HG03039 (cell line): ENCODE results near the gene SEMA6C.

Experiments used
- ATAC-seq: cut with Tn5 transposase; IDR thresholded peaks from one replicate; pipeline ENCODE4 v1.9.1; 2021; ENCODE audit warnings: mild to moderate bottlenecking, moderate library complexity; ENCODE audit not compliant: unreplicated experiment

Gene SEMA6C

DNA sequence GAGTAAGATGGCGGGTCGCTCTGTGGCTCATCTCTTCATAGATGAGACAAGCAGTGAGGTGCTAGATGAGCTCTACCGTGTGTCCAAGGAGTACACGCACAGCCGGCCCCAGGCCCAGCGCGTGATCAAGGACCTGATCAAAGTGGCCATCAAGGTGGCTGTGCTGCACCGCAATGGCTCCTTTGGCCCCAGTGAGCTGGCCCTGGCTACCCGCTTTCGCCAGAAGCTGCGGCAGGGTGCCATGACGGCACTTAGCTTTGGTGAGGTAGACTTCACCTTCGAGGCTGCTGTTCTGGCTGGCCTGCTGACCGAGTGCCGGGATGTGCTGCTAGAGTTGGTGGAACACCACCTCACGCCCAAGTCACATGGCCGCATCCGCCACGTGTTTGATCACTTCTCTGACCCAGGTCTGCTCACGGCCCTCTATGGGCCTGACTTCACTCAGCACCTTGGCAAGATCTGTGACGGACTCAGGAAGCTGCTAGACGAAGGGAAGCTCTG lies 12.4 kb upstream of the SEMA6C start:
- ATAC-seq = no peak

DNA sequence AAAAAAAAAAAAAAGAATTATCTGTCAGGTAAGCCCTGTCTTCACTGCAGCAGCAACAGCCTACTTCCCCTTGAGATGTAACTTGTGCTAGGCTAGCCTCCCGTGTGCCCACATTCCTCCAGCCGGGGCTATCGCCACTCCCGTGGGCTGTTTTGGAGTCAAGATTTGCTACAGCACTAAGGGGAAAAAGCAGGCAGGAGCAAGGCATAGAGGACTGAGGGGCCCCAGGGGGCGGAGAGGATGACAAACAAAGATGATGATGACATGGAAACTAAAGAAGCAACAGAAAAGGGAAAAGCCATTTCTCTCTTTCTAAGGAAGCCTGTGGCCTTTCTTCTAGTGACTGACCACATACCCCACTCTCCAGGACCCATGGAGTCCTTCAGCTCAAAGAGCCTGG lies 11.9 kb upstream of the SEMA6C start:
- no peak for ATAC-seq

DNA sequence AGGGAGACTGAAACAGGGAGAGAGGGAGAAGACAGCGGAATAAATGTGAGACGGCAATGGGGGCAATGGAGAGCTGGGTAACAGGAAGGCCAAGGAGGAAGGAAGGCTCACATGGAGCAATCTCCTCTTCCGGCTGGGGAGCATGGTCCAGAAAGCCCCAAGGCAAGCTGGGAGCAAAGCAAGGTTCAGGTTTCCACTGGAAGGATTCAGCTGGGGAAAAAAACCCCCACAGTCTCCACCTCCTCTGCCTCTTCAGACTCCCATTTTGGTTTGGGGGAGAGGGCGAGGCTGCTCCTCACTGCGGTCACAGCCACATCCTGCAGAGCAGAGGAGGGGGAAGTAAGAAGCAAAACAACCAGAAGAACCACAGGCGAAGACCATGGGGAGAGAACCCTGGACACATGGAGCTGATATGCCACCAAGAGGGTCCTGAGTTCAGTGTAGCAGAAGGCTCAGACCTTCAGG lies 10.7 kb upstream of the SEMA6C start:
- ATAC-seq = no peak

DNA sequence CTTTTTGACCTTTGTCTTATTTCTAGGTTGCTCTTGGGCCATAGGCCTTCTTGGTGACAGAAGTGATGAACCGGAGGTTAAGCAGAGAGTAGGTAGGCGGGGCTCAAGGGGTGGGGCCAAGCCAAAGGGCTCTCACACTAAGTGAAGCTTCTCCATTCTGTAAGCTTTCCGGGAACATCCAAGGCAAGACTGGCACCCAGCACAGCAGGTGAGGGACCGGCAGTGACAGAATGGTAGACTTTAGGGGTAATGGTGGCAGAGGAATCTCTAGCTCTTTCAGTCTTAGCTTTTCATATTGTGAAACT lies 10.0 kb upstream of the SEMA6C start, which contains the start of gene TNFAIP8L2:
TNFAIP8L2 (plus strand) TSS at position 135 of the 305 bp plus-strand sequence. CDS start 2,049 bp downstream, outside the sequence.
- ATAC-seq = no peak

DNA sequence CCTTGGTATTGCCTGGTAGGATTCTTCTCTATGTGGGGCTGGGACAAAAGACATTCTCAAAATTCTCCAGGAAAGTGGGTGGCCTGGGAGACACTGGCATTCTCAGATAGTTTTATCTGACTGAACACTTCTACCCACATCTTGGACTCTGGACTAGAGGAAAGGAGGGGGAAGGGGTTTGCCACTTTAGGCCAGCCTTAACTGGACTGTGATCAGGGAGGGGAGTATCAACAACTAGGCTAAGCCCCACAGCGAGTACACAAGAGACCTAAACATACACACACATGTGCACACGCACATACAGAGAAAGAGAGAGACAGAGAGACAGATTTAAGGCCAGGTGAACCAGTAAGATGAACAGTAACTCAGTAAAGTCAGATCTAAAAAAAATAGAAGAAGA lies 1.2 kb upstream of the SEMA6C start:
- ATAC-seq = no peak

DNA sequence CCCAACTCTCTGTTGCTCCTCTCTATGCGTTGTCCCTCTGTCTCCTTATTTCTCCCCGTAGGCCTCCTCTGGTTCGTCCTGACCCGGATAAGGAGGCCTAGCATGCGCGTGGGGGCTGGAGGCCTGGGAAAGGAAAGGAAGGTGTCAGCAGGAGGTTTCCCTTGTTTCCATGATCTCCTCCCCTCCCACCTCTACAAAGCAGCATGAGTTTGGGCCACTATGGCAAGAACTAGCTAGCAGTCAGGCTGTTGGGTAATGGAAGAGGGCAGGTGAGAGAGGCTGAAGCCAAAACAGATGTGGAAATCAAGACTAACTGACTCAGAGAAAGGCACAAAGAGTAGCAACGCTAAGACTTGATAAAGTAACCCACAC lies 687 bp upstream of the SEMA6C start:
- no peak for ATAC-seq

DNA sequence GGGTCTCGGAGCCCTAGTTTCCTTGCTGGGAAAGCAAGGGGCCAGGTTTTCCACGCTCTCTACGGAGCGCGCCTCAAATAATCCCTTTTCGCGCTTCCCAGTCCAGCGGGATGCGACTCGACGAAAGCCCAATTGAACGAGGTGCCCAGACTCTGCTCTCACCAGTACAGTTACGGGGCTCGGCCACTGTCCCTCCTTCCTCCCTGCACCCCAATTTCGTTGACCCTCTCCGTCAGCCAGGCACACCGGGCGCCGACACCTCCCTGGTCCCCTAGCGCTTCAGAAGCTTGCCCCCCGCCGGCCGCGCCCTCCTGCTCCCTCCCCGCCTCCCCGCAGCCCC lies 389 bp downstream of the SEMA6C start:
- no peak for ATAC-seq

DNA sequence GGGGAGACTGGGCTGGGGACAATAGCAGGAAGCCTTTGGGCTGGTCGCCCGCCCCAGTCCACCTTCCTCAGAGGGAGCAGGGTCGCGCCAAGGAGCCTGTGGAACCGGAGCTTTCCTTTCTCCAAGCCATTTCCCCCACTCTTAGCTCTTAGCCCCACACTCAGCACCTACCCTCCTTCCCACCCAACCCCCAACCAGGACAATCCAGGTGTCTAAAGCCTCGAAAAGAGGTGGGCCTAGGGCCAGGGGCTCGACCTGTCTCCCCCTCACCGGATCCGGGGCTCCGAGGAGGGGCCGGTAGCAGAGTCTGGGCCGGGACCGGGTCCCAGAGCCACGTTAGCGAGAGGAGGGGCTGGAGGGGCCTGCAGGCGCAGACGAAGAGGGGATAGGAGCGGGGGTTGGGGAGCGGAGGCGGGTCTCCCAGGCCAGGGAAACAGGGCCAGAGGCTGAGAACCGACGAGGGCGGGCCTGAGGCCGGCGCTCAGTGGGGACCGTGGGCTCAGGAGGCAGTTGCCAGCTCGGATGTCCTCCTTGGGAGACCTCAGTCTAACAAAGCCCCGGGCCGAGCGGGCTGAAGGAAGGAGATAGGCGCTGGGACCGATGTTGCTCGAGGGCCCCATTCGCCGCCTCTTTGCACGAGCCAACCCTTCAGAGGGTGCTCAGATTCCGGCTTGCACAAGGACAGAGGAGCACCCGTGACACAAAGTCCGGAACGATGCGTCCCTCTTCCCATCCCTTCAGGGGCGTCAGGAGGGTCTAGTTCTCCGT lies 943 bp downstream of the SEMA6C start:
- no peak for ATAC-seq

DNA sequence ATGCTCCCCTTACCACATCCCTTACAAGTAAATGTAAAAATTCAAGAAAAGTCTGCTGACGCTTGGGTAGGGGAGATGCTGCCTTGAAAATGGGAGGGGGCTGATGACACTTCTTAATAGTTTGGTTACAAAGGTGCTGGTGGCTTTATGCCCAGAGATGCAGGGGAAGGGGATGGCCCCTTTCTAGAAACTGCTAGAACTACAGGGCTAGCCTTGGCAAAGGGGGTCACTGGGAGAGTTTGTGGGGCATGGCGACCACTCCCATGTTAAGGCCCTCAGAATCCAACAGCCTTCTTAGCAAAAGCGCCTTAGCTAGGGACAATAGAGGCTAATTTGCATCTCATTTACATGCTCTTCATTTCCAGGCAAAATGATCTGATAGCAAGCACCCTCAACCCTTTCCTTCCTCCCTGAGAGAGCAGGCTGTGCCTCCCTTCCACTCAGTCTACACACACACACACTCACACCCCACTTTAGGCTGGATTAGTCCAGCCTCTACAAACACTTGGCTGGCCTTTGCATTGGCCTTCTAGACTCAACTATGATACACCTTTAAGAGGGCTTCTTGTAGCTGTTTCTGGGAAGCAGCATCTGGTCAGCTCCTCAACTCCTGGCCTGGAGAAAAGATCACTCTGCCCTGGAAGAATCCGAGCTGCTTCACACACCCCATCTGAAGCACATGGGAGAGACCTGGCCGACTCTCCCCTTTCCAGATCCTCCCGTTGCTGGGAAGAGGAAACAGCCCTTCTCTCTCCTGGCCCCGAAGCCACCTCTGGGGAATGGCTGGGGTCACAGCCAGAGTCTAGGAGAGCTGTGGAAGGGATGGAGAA lies 1.7 kb downstream of the SEMA6C start:
- no peak for ATAC-seq

DNA sequence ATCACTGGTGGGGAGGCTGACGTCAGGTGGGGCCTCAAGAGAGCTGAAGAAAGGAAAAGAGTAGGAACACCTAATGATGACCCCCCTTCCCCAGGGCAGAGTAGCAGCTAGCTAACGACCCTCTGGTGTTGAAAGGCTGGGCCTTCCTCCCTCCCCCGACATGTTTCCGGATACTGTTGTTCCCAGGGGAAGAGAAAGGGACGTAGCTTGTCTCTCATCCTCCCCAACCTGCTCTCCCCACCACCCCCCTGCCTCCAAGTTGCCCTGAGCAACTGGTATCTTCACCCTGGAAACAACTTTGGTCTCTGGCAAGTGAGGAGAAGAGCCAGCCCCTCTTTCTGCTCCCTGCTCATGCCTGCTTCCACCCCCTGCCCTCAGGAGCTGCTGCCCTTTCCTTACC lies 2.4 kb downstream of the SEMA6C start:
- no peak for ATAC-seq

DNA sequence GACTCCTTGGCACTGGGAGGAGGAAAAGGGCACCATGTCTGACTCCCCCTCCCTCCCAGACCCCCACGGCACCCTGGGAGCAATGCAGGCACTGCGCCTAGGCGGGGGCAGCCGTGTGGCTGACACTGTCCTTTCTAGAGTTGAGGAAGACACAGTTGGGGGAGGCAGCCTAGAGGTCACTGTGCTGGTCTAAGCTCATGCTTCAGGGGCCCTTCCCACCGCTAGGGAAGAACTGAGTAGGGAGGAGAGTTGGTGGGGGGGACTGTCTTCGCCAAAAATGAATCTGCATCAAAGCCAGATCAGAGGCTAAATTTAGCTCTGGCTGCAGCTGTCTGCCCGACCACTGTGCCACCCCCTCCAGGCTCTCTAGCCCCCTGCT lies 3.4 kb downstream of the SEMA6C start:
- ATAC-seq = no peak

DNA sequence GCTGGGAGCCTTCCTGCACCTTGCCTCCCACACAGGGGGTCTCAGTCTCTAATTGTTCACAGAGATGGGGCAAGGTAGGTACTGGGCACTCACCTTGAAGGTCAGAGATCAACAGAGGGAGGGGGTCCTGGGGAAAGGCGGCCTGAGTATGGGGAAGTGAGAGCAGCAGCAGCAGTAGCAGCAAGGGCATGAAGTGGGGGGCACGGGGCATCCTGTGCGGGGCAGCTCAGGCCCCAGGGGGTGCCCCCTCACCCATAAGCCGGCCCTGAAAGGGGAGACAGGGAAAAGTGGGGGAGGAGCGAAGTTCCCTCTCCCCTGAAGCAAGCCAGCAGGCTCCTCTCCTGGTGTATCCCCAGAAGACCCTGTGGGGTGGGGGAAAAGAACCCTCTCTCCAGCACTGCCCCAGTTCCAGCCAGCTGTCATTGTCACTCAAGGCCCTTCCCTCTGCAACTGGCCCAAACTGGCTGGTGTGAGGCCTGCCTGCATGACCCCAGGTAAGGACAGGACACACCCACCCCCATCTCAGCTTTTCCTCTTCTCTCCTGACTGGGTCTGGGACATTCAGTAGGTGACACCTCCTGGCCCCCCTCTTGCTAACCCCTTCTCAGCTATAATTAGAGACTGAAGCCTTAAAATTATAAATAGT lies 3.9 kb downstream of the SEMA6C start:
- no peak for ATAC-seq

DNA sequence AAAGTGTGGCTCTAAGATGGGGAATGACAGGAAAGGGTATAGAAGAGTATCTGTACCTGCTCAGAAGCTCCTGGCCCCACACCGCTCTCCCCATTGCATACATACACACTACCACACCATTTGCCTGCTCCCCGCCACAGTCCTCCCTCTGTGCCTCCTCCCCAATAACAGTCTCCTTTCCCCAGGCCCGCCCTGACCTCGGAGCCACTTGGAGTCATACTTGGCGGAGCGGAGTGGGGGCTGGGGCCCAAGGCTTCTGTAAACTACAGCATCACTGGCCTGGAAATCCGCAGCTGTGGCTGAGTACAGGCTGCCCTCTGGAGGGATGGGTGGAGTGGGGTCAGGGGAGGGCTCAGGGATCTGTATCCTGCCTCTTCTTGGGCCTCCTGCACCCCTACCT lies 8.6 kb downstream of the SEMA6C start:
- no peak for ATAC-seq

DNA sequence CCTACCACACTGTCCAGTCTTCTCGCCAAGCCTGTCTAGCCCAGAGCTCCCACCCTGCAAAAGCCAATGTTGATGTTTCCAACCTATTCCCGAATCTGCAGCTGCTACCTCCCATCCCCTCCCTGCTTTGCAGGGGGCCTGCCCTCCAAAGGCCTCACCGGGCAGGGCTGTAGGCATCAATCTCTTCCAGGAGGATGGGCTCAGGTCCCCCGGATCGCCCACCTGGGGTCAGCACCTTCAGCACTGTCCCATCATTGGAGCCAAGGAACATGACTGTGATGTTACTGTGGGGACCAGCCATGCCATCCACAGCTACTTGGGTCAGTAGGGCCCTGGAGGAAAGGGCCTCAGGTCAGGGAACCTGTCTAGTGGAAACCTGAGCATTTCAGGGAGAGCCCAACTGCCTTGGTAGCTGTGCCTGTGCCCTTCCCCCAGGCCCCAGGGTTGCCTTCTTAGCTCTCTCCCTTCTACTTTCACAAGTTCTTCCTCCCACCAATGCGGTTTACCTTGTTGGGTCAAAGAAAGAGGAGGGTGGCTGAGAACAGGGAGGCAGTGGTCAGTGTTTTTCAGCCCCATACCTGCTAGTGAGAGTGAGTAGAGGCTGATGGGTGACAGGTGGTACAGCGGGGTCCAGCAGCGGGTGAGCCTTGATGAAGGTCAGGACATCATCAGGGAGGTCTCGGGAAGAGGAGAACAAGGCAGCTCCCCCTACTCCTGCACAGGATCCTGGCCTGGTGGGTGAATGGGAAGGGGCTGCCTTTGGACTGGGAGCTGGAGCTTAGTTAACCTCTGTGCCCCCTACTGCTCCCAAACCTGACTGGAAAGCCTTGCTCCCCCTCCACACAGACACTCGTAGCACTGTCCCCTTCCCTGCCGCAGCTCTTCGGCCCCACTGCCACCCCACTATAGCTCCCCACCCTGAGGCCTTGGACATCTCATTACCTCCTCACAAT lies 10.7 kb downstream of the SEMA6C start:
- ATAC-seq = no peak

DNA sequence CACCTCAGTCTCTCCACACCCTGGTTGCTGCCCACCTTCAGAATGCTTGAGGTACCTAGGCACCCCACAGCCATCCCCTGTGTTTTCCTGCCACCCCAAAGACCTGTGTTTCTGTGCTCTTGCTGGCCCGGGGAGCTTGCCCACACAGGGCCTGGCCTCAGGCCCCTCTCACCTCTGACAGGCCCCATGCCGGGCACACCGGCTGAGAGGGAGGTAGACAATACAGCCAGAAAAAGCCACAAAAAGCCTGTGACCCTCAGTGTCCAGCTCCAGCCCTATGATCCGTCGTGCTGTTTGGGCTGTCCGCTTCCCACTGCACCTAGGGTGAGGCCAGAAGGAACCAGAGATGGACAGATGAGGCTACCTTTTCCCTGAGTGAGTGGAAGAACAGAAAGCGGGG lies 11.4 kb downstream of the SEMA6C start:
- no peak for ATAC-seq

DNA sequence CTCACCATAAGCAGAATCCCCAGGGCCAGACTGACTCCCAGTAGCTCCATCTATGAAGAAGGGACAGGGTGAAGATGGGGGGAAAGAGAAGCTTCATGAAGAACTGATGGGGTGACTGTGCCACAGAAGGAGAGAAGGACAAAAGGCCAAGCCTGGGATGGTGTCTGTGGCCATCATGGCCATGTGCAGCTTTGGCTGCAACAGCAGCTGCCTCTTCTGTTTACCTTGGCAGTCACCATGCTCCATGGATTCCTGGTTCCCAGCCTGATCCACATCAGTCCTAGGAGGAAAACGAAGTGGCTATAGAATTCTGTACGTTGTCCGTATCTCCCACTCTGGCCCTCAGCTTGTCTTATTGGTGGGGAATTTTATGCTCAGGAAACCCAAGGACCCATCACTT lies 12.0 kb downstream of the SEMA6C start:
- ATAC-seq = no peak

DNA sequence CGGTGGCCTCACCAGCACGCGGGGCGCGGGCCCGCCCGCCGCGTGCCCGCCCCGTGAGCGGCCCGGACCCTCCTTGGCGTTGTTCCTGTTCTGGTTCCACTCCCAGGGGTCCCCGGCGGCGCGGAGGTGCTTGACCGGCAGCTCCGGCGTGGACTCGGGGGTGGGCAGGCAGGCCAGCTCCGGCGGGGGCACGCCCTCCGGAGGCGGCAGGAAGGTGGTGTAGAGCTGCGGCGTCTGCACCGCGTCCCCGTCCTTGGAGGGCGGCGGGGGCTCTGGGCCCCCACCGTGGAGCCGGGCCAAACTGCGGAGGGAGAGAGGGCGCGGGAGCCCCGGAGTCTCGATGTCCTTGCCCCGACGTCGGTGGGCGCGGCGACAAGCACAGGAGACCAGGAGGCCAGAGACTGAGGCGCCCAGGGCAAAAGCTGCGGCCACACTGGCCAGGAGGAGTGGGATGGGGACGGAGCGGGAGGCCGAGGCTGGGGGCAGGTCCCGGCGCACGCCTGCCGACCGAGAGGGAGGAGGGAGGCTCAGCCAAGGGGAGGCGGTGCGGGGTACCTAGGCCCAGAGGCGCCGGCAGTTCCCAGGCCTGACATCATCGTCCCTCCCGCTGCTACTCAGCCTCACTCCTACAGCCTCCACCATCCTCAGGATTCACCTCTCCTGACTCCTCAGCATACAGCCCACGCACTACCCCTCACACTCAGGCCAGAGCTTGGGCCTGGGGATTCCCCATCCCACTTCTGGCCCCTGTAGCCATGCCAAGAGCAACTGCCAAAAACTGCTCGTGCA lies 13.2 kb downstream of the SEMA6C start:
- ATAC-seq = no peak

DNA sequence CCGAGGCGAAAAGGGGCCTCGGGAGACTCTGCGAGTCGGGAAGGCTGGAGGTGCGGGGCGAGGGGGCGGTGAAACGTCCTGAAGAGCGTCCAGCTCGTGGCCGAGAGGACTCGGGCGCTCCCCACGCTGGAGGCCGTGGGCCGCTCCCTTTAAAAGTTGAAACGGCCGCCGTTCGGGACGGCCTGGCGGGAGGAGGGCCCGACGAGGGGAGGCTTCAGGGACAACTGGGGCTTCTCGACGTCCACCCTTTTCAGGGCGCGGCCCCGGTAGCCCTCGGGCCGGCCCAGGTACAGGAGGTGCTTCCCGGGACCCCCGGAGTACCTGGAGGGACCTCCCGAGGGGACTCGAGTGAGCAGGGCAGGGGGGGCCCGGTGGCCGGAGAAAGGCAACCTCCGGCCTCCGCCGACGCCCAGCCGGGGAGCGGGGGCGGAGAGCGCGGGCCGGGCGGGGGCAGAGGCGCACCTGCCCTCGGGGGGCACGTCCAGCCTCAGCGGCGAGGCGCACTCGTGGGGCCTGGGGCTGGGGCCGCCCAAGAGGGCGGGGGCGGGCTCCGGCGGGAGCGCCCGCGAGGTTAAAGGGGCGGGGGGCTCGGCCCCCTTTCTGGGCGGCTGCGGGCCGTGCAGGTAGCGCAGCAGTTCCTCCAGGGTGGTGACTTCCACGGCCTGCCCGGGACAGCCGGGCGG lies 14.0 kb downstream of the SEMA6C start:
- no peak for ATAC-seq

DNA sequence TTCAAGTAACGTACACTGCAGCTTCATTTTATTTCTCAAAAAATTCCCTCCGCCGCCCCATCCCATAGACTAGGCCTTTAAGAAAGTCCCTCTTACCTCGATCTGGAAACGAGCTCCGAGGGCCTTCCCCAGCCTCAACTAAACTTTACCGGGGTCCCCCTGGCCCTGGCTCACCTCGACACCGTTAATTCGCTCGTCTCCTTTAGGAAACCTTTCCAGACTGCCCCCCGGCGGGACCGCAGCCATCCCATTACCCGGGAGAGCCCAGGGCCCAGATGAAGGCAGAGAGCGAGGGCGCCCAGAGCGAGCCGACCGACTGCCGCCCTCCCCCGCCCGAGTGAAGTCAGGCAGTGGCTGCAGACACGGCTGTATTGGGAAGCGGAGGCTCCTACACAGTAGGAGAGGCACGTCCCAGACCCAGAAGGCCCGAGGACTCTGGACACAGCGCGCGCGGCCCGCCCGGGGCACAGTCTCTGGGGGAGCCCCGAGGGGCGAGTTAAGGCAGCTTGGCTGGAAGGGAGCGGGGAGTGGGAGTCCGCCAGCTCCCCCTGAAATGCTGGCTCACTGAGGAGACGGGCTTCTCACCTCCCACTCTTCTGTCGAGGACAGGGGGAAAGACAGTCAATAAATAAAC lies 14.6 kb downstream of the SEMA6C start:
- no peak for ATAC-seq
